Breast epithelium (tissue), 3 donors: ENCODE data around the gene EVL.

Experiments
- POLR2A ChIP-seq: fragments of 450-650 bp; IDR thresholded peaks from one replicate; pipeline ENCODE4 v1.6.1; 2016; ENCODE audit warnings: antibody characterized with exemption, mild to moderate bottlenecking, moderate library complexity
- POLR2AphosphoS5 ChIP-seq, 3 donors: sonication (generic); formaldehyde crosslinking; IDR thresholded peaks; one replicate each; pipeline ENCODE4 v1.6.1; 2017; ENCODE audit warnings: antibody characterized with exemption in 3 of 3
- TF ChIP-seq, protein P1 (sequence below), 3 donors: fragments of 450-650 bp; IDR thresholded peaks; one replicate each; pipeline ENCODE4 v1.5.1; 2016 to 2017; ENCODE audit warnings: antibody characterized with exemption in 3 of 3, mild to moderate bottlenecking in 3 of 3, moderate library complexity in 3 of 3

DNA sequence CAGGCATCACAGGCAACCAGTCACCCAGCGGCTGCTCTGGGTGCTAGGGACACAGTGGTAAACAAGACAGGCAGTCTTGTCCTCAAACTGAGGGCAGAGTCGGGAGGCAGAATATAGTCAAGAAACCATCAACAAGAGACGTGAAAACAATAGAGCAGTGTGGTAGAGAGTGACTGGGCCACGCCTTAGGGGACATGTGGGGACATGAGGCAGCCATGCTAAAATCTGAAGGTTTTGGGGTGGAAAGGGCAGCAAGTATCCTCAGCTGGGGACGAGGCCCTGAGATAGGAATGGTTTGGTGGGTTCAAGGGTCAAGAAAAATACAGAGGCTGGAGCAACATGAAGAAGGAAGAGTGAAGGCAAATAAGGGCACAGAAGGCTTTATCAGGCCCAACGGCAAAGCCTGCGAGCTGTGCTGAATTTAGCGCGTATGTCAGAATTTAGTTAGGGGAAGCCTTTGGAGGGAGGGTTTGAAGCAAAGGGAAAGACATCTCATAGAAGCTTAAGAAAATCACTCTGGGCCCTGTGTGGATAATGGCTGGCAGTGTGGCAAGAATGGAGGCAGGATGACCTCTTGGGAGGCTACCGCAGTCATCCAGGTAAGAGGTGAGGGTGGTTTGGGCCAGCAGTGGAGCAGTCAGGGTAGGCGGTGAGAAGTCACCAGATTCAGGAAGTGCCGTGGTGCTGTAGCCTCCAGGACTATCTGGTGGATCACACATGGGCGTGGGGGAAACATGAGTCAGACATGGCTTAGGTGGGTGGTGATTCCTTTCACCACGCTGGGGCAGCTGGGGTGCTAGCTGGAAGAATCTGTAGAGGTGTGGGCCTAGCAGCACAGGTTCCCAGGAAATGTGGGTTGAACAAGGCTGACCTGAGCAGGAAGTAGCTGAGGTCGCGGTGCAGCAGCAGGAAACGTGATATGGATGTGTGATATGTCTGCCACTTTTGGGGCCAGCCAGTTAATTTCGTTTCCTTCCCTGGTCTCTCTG lies 3.0 kb downstream of the EVL start:
- TF ChIP-seq, protein P1, sequence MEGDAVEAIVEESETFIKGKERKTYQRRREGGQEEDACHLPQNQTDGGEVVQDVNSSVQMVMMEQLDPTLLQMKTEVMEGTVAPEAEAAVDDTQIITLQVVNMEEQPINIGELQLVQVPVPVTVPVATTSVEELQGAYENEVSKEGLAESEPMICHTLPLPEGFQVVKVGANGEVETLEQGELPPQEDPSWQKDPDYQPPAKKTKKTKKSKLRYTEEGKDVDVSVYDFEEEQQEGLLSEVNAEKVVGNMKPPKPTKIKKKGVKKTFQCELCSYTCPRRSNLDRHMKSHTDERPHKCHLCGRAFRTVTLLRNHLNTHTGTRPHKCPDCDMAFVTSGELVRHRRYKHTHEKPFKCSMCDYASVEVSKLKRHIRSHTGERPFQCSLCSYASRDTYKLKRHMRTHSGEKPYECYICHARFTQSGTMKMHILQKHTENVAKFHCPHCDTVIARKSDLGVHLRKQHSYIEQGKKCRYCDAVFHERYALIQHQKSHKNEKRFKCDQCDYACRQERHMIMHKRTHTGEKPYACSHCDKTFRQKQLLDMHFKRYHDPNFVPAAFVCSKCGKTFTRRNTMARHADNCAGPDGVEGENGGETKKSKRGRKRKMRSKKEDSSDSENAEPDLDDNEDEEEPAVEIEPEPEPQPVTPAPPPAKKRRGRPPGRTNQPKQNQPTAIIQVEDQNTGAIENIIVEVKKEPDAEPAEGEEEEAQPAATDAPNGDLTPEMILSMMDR (IDR thresholded peaks at IDR 0.05) = no peak
- TF ChIP-seq POLR2A (no peak), POLR2AphosphoS5 (IDR thresholded peaks at IDR 0.05) (peak in 1 of 3 donors; percentile 19)
